Measurements from ENCODE around the gene CFAP141. TPM values are rescaled to one million over a fixed set of nuclear protein-coding genes. Genes with fewer than 3 reads are reported as not detected.

The CFAP141 gene
- total RNA-seq, 1 experiment from 2014 or later: not detected

DNA sequence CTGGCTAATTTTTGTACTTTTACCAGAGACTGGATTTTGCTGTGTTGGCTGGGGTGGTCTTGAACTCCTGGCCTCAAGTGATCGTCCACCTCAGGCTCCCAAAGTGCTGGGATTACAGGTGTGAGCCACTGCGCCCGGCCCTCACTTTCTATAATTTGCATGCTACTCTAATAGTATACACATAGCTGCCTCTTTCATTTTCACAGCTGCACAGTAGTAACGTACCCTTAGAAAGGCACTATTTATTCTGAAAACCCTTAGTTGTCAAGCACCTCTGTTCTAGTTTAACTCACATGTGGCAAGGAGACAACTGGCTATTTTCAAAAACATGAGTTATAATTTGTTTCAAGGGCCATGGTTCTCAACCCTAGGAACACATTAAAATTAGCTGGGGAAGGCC lies 31.5 kb downstream of the CFAP141 start:
- H3K9ac ChIP-seq (ENCODE audit: low read length): no peak overlapping the region
- no peaks in the 10 kb centered on the region for H3K9me3 ChIP-seq (ENCODE audit: low read length)
- H4K20me1 ChIP-seq (ENCODE audit: insufficient read depth, low read depth, low read length): peaks cover 52% of the 10 kb centered on the region
- H3K4me2 ChIP-seq (ENCODE audit: low read depth, low read length, poor library complexity, severe bottlenecking): no peak overlapping the region
- no peak overlapping the region for H2AFZ ChIP-seq (ENCODE audit: low read length)
- H3K4me3 ChIP-seq (ENCODE audit: low read length): no peak overlapping the region
- DNase-seq: no peak
- peaks cover 69% of the 10 kb centered on the region for H3K36me3 ChIP-seq (ENCODE audit: insufficient read depth, low read length)
- H3K9me2 ChIP-seq (replicated peaks; ENCODE audit: insufficient read depth, low read length): no peaks in the 10 kb centered on the region
- H3K4me1 ChIP-seq (ENCODE audit: low read length): peaks cover 19% of the 10 kb centered on the region
- H3K27ac ChIP-seq (ENCODE audit: low read length): no peak overlapping the region
- no peaks in the 10 kb centered on the region for H3K27me3 ChIP-seq (ENCODE audit: low read length)
- H3K79me2 ChIP-seq (ENCODE audit: low read length): peaks cover 69% of the 10 kb centered on the region

GRCh38 chr1:154171880-154172279 lies 34.3 kb downstream of the CFAP141 start:
- DNase-seq: no peak
- Histone ChIP-seq H3K9ac (ENCODE audit: low read length) (no peak overlapping the region), H2AFZ (ENCODE audit: low read length) (no peak overlapping the region), H3K4me2 (ENCODE audit: low read depth, low read length, poor library complexity, severe bottlenecking) (no peak overlapping the region), H3K4me1 (ENCODE audit: low read length) (no peaks in the 10 kb centered on the region), H3K27me3 (ENCODE audit: low read length) (no peaks in the 10 kb centered on the region), H4K20me1 (ENCODE audit: insufficient read depth, low read depth, low read length) (peaks cover 25% of the 10 kb centered on the region), H3K36me3 (ENCODE audit: insufficient read depth, low read length) (peaks cover 61% of the 10 kb centered on the region), H3K79me2 (ENCODE audit: low read length) (peaks cover 48% of the 10 kb centered on the region), H3K9me3 (ENCODE audit: low read length) (no peaks in the 10 kb centered on the region), H3K27ac (ENCODE audit: low read length) (no peak overlapping the region), H3K4me3 (ENCODE audit: low read length) (no peak overlapping the region), H3K9me2 (replicated peaks; ENCODE audit: insufficient read depth, low read length) (no peaks in the 10 kb centered on the region)

DNA sequence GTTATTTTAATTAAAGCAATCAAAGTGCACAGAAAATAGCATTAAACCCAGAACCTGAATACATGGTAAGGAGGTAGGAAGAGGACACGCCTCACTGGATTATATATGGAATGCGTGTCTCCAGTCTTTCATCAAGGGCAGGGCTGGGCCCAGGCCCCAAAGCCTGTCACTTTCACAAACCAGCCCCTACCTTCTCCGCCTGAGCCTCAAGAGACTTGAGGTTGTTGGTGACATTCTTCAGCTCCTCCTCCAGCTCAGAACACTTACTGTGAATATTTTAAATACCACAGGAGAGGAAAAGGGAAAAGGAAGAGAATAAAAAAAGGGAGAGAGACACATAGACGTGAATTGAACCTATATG lies 34.9 kb downstream of the CFAP141 start:
- H3K4me2 ChIP-seq (ENCODE audit: low read depth, low read length, poor library complexity, severe bottlenecking): no peak overlapping the region
- H3K27me3 ChIP-seq (ENCODE audit: low read length): no peaks in the 10 kb centered on the region
- H3K9ac ChIP-seq (ENCODE audit: low read length): no peak overlapping the region
- DNase-seq: no peak
- H3K4me1 ChIP-seq (ENCODE audit: low read length): no peaks in the 10 kb centered on the region
- no peak overlapping the region for H3K27ac ChIP-seq (ENCODE audit: low read length)
- no peak overlapping the region for H3K4me3 ChIP-seq (ENCODE audit: low read length)
- H4K20me1 ChIP-seq (ENCODE audit: insufficient read depth, low read depth, low read length): peaks cover 20% of the 10 kb centered on the region
- H3K36me3 ChIP-seq (ENCODE audit: insufficient read depth, low read length): peaks cover 67% of the 10 kb centered on the region
- H2AFZ ChIP-seq (ENCODE audit: low read length): no peak overlapping the region
- peaks cover 42% of the 10 kb centered on the region for H3K79me2 ChIP-seq (ENCODE audit: low read length)
- H3K9me2 ChIP-seq (replicated peaks; ENCODE audit: insufficient read depth, low read length): no peaks in the 10 kb centered on the region
- no peaks in the 10 kb centered on the region for H3K9me3 ChIP-seq (ENCODE audit: low read length)

GRCh38 chr1:154170547-154171222 lies 35.4 kb downstream of the CFAP141 start:
- no peak overlapping the region for H3K4me3 ChIP-seq (ENCODE audit: low read length)
- peaks cover 14% of the 10 kb centered on the region for H4K20me1 ChIP-seq (ENCODE audit: insufficient read depth, low read depth, low read length)
- no peak overlapping the region for H2AFZ ChIP-seq (ENCODE audit: low read length)
- H3K9me2 ChIP-seq (replicated peaks; ENCODE audit: insufficient read depth, low read length): no peaks in the 10 kb centered on the region
- no peaks in the 10 kb centered on the region for H3K4me1 ChIP-seq (ENCODE audit: low read length)
- H3K9me3 ChIP-seq (ENCODE audit: low read length): no peaks in the 10 kb centered on the region
- peaks cover 70% of the 10 kb centered on the region for H3K36me3 ChIP-seq (ENCODE audit: insufficient read depth, low read length)
- H3K9ac ChIP-seq (ENCODE audit: low read length): no peak overlapping the region
- peaks cover 36% of the 10 kb centered on the region for H3K79me2 ChIP-seq (ENCODE audit: low read length)
- H3K4me2 ChIP-seq (ENCODE audit: low read depth, low read length, poor library complexity, severe bottlenecking): no peak overlapping the region
- H3K27ac ChIP-seq (ENCODE audit: low read length): no peak overlapping the region
- no peak for DNase-seq
- H3K27me3 ChIP-seq (ENCODE audit: low read length): no peaks in the 10 kb centered on the region

GRCh38 chr1:154167461-154167860 lies 38.7 kb downstream of the CFAP141 start:
- peaks cover 7% of the 10 kb centered on the region; the same call in 1 of the 2 replicates for H4K20me1 ChIP-seq (ENCODE audit: insufficient read depth, low read depth, low read length)
- H3K9me3 ChIP-seq (ENCODE audit: low read length): no peaks in the 10 kb centered on the region
- H3K4me3 ChIP-seq (ENCODE audit: low read length): no peak overlapping the region
- H2AFZ ChIP-seq (ENCODE audit: low read length): no peak overlapping the region
- DNase-seq: no peak
- no peak overlapping the region for H3K4me2 ChIP-seq (ENCODE audit: low read depth, low read length, poor library complexity, severe bottlenecking)
- H3K27me3 ChIP-seq (ENCODE audit: low read length): no peaks in the 10 kb centered on the region
- H3K79me2 ChIP-seq (ENCODE audit: low read length): peaks cover 21% of the 10 kb centered on the region
- H3K9ac ChIP-seq (ENCODE audit: low read length): no peak overlapping the region
- peaks cover 84% of the 10 kb centered on the region for H3K36me3 ChIP-seq (ENCODE audit: insufficient read depth, low read length)
- no peaks in the 10 kb centered on the region for H3K9me2 ChIP-seq (replicated peaks; ENCODE audit: insufficient read depth, low read length)
- H3K4me1 ChIP-seq (ENCODE audit: low read length): no peaks in the 10 kb centered on the region
- no peak overlapping the region for H3K27ac ChIP-seq (ENCODE audit: low read length)

DNA sequence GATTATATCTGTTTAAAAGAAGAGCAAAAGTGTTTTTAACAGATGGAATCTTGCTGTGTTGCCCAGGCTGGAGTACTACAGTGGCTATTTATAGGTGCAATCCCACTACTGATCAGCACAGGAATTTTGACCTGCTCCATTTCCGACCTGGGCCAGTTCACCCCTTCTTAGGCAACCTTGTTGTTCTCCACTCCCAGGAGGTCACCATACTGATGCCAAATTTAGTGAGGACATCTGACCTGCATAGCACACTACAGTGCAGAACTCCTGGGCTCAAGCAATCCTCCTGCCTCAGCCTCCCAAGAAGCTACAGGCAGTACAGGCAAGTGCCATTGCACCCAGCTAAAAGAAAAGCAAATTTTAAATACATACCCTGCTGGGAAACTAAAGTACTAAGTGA lies 39.9 kb downstream of the CFAP141 start:
- peaks cover 83% of the 10 kb centered on the region for H3K36me3 ChIP-seq (ENCODE audit: insufficient read depth, low read length)
- H3K4me1 ChIP-seq (ENCODE audit: low read length): no peaks in the 10 kb centered on the region
- H3K4me2 ChIP-seq (ENCODE audit: low read depth, low read length, poor library complexity, severe bottlenecking): no peak overlapping the region
- H3K9me3 ChIP-seq (ENCODE audit: low read length): no peaks in the 10 kb centered on the region
- 0 out of 2 replicates have a peak, but pooled peaks cover 5% of the 10 kb centered on the region for H4K20me1 ChIP-seq (ENCODE audit: insufficient read depth, low read depth, low read length)
- H3K27me3 ChIP-seq (ENCODE audit: low read length): no peaks in the 10 kb centered on the region
- H3K9ac ChIP-seq (ENCODE audit: low read length): no peak overlapping the region
- no peak overlapping the region for H3K27ac ChIP-seq (ENCODE audit: low read length)
- H3K4me3 ChIP-seq (ENCODE audit: low read length): no peak overlapping the region
- no peak for DNase-seq
- no peaks in the 10 kb centered on the region for H3K9me2 ChIP-seq (replicated peaks; ENCODE audit: insufficient read depth, low read length)
- peaks cover 16% of the 10 kb centered on the region for H3K79me2 ChIP-seq (ENCODE audit: low read length)
- H2AFZ ChIP-seq (ENCODE audit: low read length): no peak overlapping the region

- no peak overlapping the region for H3K4me3 ChIP-seq (ENCODE audit: low read length)
- H3K9ac ChIP-seq (ENCODE audit: low read length): no peak overlapping the region
- no peak for DNase-seq
- no peaks in the 10 kb centered on the region for H3K4me1 ChIP-seq (ENCODE audit: low read length)
- H3K27ac ChIP-seq (ENCODE audit: low read length): no peak overlapping the region
- H3K4me2 ChIP-seq (ENCODE audit: low read depth, low read length, poor library complexity, severe bottlenecking): no peak overlapping the region
- H3K79me2 ChIP-seq (ENCODE audit: low read length): no peaks in the 10 kb centered on the region
- no peaks in the 10 kb centered on the region for H3K27me3 ChIP-seq (ENCODE audit: low read length)
- H3K9me3 ChIP-seq (ENCODE audit: low read length): no peaks in the 10 kb centered on the region
- no peaks in the 10 kb centered on the region; the same call in 1 of the 2 replicates for H4K20me1 ChIP-seq (ENCODE audit: insufficient read depth, low read depth, low read length)
- no peak overlapping the region for H2AFZ ChIP-seq (ENCODE audit: low read length)
- no peaks in the 10 kb centered on the region for H3K9me2 ChIP-seq (replicated peaks; ENCODE audit: insufficient read depth, low read length)
- peaks cover 56% of the 10 kb centered on the region for H3K36me3 ChIP-seq (ENCODE audit: insufficient read depth, low read length)
These were observed 46.6 kb downstream of the CFAP141 start for GRCh38 chr1:154159554-154159953.

GRCh38 chr1:154158307-154159125 lies 47.6 kb downstream of the CFAP141 start:
- Histone ChIP-seq H3K36me3 (ENCODE audit: insufficient read depth, low read length) (peaks cover 47% of the 10 kb centered on the region), H3K9ac (ENCODE audit: low read length) (no peak overlapping the region), H3K4me3 (ENCODE audit: low read length) (no peak overlapping the region), H3K4me2 (ENCODE audit: low read depth, low read length, poor library complexity, severe bottlenecking) (no peak overlapping the region), H3K4me1 (ENCODE audit: low read length) (no peaks in the 10 kb centered on the region), H3K79me2 (ENCODE audit: low read length) (no peaks in the 10 kb centered on the region), H3K27ac (ENCODE audit: low read length) (no peak overlapping the region), H2AFZ (ENCODE audit: low read length) (no peak overlapping the region), H3K9me3 (ENCODE audit: low read length) (no peaks in the 10 kb centered on the region), H3K9me2 (replicated peaks; ENCODE audit: insufficient read depth, low read length) (no peaks in the 10 kb centered on the region), H4K20me1 (ENCODE audit: insufficient read depth, low read depth, low read length) (no peaks in the 10 kb centered on the region; the same call in 1 of the 2 replicates), H3K27me3 (ENCODE audit: low read length) (no peaks in the 10 kb centered on the region)
- no peak for DNase-seq
